ENCODE measurements around the gene C2CD3.
A peak's percentile ranks its signal among the peaks of the same experiment; 100 is the strongest.
"Not testable (repeated sequence)": the region's sequence is repeated elsewhere in the genome, so short reads cannot be mapped to it uniquely, and the experiment has no call there.

The C2CD3 gene

GRCh38 chr11:74063628-74064027, 107.2 kb downstream of the C2CD3 start:
- DNase-seq (ENCODE audit: low read depth): not testable (repeated sequence)

DNA sequence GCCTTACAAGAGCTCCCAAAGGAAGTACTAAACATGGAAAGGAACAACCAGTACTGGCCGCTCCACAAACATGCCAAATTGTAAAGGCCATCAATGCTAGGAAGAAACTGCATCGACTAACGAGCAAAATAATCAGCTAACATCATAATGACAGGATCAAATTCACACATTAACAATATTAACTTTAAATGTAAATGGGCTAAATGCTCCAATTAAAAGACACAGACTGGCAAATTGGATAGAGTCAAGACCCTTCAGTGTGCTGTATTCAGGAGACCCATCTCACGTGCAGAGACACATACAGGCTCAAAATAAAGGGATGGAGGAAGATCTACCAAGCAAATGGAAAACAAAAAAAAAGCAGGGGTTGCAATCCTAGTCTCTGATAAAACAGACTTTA, 109.2 kb downstream of the C2CD3 start:
- DNase-seq (ENCODE audit: low read depth): not testable (repeated sequence)

DNA sequence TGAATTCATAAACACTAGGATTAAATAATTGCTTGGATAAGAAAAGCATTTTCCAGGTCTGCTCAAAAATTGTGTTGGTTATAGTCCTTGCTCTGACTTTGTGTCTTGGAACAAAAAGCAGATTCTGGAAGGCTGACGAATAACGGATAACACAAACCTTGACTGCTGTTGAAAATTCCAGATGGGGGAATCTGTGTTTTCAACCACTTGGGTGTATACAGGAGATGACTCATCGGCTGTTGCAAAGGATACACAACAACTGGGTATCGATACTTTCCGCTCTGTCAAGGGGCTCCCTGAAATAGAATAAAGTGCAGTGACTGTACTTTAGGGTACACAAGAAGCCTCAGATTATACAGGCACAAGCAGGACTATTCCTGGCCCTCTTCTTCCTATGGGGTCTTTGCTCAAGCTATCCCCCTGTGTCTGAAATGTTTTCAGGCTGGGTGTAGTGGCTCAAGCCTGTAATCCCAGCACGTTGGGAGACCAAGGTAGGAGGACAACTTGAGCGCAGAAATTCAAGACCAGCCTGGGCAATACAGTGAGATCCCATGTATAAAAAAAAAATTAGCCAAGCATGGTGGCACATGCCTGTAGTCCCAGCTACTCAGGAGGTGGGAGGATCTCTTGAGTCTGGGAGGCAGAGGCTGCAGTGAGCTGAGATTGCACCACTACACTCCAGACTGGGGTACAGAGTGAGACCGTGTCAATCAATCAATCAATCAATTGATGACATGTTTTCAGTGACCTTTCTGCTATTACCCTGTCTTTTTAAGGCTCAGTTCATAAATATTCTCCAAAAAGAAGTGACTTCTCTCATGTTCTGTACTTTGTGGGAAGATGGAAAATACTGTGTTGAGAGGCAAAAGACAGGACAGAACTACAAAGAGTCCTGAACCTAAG, 113.3 kb downstream of the C2CD3 start:
- peak; percentile 94 for DNase-seq (ENCODE audit: low read depth)

GRCh38 chr11:74055938-74056337, 114.9 kb downstream of the C2CD3 start:
- DNase-seq (ENCODE audit: low read depth): peak; percentile 94

DNA sequence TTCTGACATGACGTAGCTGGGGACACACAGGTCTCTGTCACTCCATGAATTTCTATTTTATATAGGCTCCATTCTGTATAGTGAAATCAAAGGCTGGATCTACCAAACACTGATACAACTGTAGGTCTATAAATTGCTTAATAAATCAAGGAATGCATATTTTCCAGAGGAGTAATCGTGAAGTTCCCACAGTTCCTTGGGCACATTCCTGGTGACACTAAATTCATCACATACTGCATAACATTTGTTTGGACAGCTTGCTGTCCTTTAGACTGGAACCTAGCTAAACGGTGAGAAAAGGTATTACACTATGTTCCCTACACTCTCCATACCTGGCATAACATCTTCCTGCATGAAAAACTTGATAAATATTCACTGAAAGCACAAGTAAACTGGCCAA, 120.3 kb downstream of the C2CD3 start:
- DNase-seq (ENCODE audit: low read depth): no peak

GRCh38 chr11:74048993-74049392, 121.8 kb downstream of the C2CD3 start:
- peak; percentile 59 for DNase-seq (ENCODE audit: low read depth)

- no peak for DNase-seq (ENCODE audit: low read depth)
Measured at GRCh38 chr11:74044538-74044937, 126.3 kb downstream of the C2CD3 start.

GRCh38 chr11:74043450-74043849, 127.4 kb downstream of the C2CD3 start:
- DNase-seq (ENCODE audit: low read depth): no peak

GRCh38 chr11:74037309-74037708, 133.5 kb downstream of the C2CD3 start:
- peak; percentile 62 for DNase-seq (ENCODE audit: low read depth)

DNA sequence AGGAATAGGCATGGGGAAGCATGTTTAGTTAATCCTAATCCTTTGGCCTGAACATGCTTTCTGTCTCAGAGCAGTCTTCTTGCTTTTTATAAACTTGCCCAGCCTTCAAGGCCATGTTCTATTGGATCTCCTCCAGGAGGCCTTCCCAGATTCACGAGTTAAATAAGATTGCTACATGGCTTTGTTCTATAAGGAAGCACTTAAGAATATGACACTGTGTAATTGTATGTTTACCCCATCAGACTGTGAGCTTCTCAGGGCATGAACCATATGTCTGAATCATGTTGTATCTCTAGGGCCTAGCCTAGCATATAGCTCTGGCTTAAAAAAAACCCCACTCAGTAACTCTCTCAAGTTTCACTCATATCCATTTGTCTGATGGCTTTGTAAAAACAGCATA, 135.5 kb downstream of the C2CD3 start:
- DNase-seq (ENCODE audit: low read depth): peak; percentile 77

GRCh38 chr11:74033046-74033445, 137.8 kb downstream of the C2CD3 start:
- DNase-seq (ENCODE audit: low read depth): no peak

- DNase-seq (ENCODE audit: low read depth): no peak
Measured at GRCh38 chr11:74030723-74031676, 139.8 kb downstream of the C2CD3 start.

GRCh38 chr11:74025467-74026166, 145.2 kb downstream of the C2CD3 start:
- peak; percentile 67 for DNase-seq (ENCODE audit: low read depth)

DNA sequence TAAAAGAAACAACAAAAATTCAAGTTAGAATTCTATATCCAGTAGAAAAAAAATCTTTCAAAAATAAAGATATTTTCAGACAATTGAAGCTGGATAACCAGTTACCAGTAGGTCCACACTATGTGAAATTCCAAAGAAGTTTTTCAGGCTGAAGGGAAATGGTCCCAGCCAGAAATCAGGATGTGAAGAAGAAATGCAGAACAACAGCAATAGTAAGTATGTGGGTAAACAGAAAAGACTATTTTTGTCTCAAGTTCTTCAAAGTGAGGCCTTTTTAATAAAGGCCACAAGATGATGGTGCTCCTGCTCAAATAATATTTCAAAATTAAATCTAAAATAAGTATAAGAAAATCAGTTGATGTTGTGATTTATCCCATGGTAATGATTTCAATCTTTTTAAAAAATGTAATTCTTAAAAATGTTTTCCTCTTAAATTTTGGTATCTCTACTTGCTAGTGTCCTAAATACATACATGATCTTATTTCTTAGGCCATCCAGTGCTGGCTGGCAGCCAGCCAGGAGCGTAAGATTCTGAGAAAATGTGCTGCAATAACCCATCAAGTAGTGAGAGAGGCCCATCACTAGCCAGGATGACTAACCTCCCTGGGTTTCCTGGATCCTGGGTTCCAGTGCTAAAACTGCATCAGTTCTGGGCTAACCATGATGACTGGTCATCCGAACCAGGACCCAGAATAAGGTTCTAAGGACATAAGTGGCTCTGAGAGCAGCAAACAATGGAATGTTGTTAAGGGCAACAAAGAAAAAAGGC, 146.4 kb downstream of the C2CD3 start:
- DNase-seq (ENCODE audit: low read depth): peak; percentile 96

DNA sequence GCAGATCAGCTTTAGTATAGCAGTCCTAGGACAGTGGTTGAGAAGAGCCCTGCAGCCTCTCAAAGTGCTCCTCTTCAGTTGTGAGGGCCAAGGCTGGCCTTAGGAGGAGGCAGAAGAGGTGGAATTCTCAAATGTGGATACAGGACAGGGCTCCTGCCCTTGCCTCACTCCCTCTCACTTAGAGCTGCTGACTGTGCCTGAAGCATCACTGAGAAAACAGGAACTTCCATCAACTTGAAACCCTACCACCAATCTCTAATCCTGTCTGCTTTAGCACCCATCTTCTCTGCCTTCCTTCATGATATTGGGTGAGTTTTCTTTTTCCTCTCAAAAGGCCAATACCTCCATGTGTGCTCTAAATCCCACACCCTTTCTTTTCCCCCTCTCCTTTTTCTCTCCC, 147.5 kb downstream of the C2CD3 start:
- DNase-seq (ENCODE audit: low read depth): no peak

GRCh38 chr11:74022546-74022945, 148.3 kb downstream of the C2CD3 start:
- DNase-seq (ENCODE audit: low read depth): no peak

DNA sequence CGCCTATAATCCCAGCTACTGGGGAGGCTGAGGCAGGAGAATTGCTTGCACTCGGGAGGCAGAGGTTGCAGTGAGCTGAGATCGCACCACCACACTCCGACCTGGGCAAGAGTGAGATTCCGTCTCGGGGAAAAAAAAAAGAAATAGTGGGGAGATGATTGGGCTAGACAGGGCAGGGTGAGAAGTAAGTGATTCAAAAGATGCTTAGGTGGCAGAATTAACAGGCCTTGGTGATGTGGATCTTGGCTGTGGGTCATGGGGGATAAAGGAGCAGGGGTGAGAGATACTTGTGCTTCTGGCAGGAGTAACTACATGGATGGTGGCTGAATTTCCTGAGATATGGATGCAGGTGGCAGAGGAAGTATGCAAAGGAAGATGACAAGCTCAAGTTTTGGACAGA, 148.8 kb downstream of the C2CD3 start:
- DNase-seq (ENCODE audit: low read depth): no peak

DNA sequence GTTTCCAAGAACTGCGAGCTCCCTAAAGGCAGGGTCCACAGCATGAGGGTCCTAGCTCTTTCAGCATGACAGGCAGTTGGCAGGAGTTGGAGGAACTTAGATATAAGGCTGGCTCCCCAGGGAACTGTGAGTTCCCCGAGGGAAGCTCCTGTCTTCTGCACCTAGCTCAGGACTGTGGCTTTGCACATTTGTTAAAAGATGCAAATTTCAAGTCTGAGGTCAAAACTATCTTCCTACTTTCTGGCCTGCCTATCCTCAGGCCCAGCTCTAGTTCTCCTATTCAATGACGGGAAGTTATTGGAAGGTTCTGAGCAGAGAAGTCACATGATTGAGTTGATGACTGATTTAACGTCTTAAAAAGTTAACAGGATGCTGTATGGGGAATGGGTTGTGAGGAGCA, 150.3 kb downstream of the C2CD3 start:
- DNase-seq (ENCODE audit: low read depth): no peak

GRCh38 chr11:74019860-74020259, 150.9 kb downstream of the C2CD3 start:
- peak; percentile 27 for DNase-seq (ENCODE audit: low read depth)

GRCh38 chr11:74019104-74019738, 151.6 kb downstream of the C2CD3 start:
- peak; percentile 20 for DNase-seq (ENCODE audit: low read depth)

Data from iris pigment epithelial cell (primary cell).